DOHH2 (cell line): ENCODE data around the gene SUGCT.

Experiments
- H3F3A ChIP-seq: fragments of 200-600 bp; sonication (generic), shearing (Covaris generic); 2 replicates; pipeline ENCODE4 v1.6.0; 2016; ENCODE audit warnings: antibody characterized with exemption, mild to moderate bottlenecking; ENCODE audit not compliant: control insufficient read depth, insufficient read depth
- H3K27ac ChIP-seq: fragments of 200-600 bp; sonication (generic); 2 replicates; pipeline ENCODE4 v1.5.1; 2014; ENCODE audit warnings: low read depth, mild to moderate bottlenecking, low read length, moderate library complexity
- H3K27me3 ChIP-seq: fragments of 200-600 bp; sonication (generic); 2 replicates; pipeline ENCODE4 v1.6.1; 2014; ENCODE audit warnings: mild to moderate bottlenecking, low read length, mixed read lengths; ENCODE audit not compliant: control insufficient read depth
- H3K36me3 ChIP-seq: fragments of 200-600 bp; sonication (generic); 2 replicates; pipeline ENCODE4 v1.6.1; 2014; ENCODE audit warnings: mild to moderate bottlenecking, low read length, moderate library complexity, mixed read lengths; ENCODE audit not compliant: control insufficient read depth
- H3K4me1 ChIP-seq: fragments of 200-600 bp; sonication (generic); 2 replicates; pipeline ENCODE4 v1.6.1; 2014; ENCODE audit warnings: mild to moderate bottlenecking, low read length, mixed read lengths; ENCODE audit not compliant: control insufficient read depth
- H3K4me2 ChIP-seq: fragments of 200-600 bp; sonication (generic); 2 replicates; pipeline ENCODE4 v1.6.0; 2014; ENCODE audit warnings: mild to moderate bottlenecking, low read length, moderate library complexity
- H3K4me3 ChIP-seq: fragments of 200-600 bp; sonication (generic); 2 replicates; pipeline ENCODE4 v1.5.1; 2014; ENCODE audit warnings: mild to moderate bottlenecking, low read length, mixed read lengths
- H3K79me2 ChIP-seq: fragments of 200-600 bp; sonication (generic); 2 replicates; pipeline ENCODE4 v1.6.1; 2014; ENCODE audit warnings: mild to moderate bottlenecking, low read length, mixed read lengths; ENCODE audit not compliant: control insufficient read depth
- H3K9me2 ChIP-seq: fragments of 200-600 bp; sonication (generic); replicated peaks from 2 replicates; pipeline ENCODE4 v1.6.1; 2014; ENCODE audit warnings: mild to moderate bottlenecking, low read length, mixed read lengths; ENCODE audit not compliant: control insufficient read depth
- H3K9me3 ChIP-seq: fragments of 200-600 bp; sonication (generic); 2 replicates; pipeline ENCODE4 v1.6.1; 2014; ENCODE audit warnings: antibody characterized with exemption, low read length, mixed read lengths; ENCODE audit not compliant: control insufficient read depth, insufficient read depth
- H4K20me1 ChIP-seq: fragments of 200-600 bp; sonication (generic); 2 replicates; pipeline ENCODE4 v1.6.0; 2014; ENCODE audit warnings: low read depth, mild to moderate bottlenecking, antibody characterized with exemption, low read length, moderate library complexity; ENCODE audit not compliant: control insufficient read depth, insufficient read depth
- EZH2phosphoT487 ChIP-seq: fragments of 200-600 bp; sonication (generic); IDR thresholded peaks from 2 replicates; pipeline ENCODE4 v1.6.1; 2017; ENCODE audit warnings: borderline replicate concordance, mild to moderate bottlenecking, antibody characterized with exemption, low read length, moderate library complexity, mixed read lengths
- TF ChIP-seq, protein P1 (sequence below): fragments of 200-600 bp; sonication (generic); IDR thresholded peaks from one replicate; pipeline ENCODE4 v1.5.1; 2014; ENCODE audit warnings: antibody characterized with exemption, mild to moderate bottlenecking, low read depth, low read length; ENCODE audit not compliant: poor library complexity, severe bottlenecking

The SUGCT gene

GRCh38 chr7:40836218-40836617 lies 701.4 kb downstream of the SUGCT start:
- Histone ChIP-seq H3K9me2 (no peaks in the 10 kb centered on the region), H3K4me3 (peak overlapping the region; percentile 38), H3K9me3 (peaks cover 36% of the 10 kb centered on the region), H3K4me2 (peak overlapping the region; percentile 54), H4K20me1 (no peaks in the 10 kb centered on the region), H3K36me3 (peaks cover 68% of the 10 kb centered on the region), H3F3A (peaks cover 9% of the 10 kb centered on the region; the same call in 1 of the 2 replicates), H3K27me3 (no peaks in the 10 kb centered on the region), H3K27ac (peak overlapping the region; percentile 72), H3K4me1 (peaks cover 80% of the 10 kb centered on the region), H3K79me2 (no peaks in the 10 kb centered on the region)
- TF ChIP-seq EZH2phosphoT487: no peak
- TF ChIP-seq, protein P1, sequence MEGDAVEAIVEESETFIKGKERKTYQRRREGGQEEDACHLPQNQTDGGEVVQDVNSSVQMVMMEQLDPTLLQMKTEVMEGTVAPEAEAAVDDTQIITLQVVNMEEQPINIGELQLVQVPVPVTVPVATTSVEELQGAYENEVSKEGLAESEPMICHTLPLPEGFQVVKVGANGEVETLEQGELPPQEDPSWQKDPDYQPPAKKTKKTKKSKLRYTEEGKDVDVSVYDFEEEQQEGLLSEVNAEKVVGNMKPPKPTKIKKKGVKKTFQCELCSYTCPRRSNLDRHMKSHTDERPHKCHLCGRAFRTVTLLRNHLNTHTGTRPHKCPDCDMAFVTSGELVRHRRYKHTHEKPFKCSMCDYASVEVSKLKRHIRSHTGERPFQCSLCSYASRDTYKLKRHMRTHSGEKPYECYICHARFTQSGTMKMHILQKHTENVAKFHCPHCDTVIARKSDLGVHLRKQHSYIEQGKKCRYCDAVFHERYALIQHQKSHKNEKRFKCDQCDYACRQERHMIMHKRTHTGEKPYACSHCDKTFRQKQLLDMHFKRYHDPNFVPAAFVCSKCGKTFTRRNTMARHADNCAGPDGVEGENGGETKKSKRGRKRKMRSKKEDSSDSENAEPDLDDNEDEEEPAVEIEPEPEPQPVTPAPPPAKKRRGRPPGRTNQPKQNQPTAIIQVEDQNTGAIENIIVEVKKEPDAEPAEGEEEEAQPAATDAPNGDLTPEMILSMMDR: no peak

DNA sequence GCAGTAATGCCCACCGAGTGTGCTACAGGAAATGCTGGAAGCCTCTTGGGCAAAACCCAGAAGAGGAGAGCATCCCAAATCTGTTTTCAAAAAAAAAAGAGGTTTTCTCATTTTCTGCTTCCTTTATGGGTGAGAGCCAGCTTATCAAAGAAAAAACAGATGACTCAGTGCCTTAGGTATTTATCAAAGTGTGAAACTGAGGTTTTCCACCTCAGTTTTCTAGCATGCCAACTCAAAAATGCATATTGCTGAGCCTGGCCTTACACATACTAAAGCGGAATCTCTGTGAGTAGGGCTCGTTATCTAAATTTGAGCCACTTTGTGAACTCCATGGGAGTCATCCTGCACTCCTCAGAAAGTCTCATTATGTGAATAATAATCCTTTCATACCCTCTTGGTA lies 705.1 kb downstream of the SUGCT start:
- Histone ChIP-seq H3K4me2 (no peak overlapping the region), H3F3A (peaks cover 15% of the 10 kb centered on the region), H3K4me1 (peaks cover 71% of the 10 kb centered on the region), H3K27ac (no peak overlapping the region), H3K9me2 (no peaks in the 10 kb centered on the region), H3K79me2 (no peaks in the 10 kb centered on the region), H3K4me3 (no peak overlapping the region), H3K27me3 (no peaks in the 10 kb centered on the region), H3K9me3 (peaks cover 41% of the 10 kb centered on the region), H3K36me3 (peaks cover 64% of the 10 kb centered on the region), H4K20me1 (no peaks in the 10 kb centered on the region)
- TF ChIP-seq, protein P1: no peak
- TF ChIP-seq EZH2phosphoT487: no peak

DNA sequence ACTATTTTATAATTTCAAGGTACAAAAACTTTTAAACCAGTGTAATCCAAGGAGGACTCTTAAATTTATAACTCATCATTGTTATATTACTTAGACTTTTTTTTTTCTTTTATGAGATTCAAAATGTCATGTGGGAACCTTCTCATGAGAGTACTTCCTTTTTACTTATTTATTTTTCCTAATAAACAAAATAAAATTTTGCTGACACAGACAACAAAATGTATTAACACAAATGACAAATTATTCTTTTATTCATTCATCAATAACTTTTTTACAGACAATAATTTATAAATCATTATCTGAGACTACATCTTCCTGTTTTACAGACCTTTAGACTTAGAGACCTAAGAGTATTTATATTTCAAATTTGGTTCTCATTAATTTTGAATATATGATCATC lies 706.2 kb downstream of the SUGCT start:
- peaks cover 46% of the 10 kb centered on the region for H3K9me3 ChIP-seq
- H3F3A ChIP-seq: peaks cover 15% of the 10 kb centered on the region
- H3K27me3 ChIP-seq: no peaks in the 10 kb centered on the region
- peak overlapping the region; percentile 61; the same call in 1 of the 2 replicates for H3K27ac ChIP-seq
- H3K4me3 ChIP-seq: no peak overlapping the region
- peaks cover 60% of the 10 kb centered on the region for H3K4me1 ChIP-seq
- H3K9me2 ChIP-seq: no peaks in the 10 kb centered on the region
- TF ChIP-seq EZH2phosphoT487: no peak
- TF ChIP-seq, protein P1: no peak
- peaks cover 54% of the 10 kb centered on the region for H3K36me3 ChIP-seq
- no peaks in the 10 kb centered on the region for H4K20me1 ChIP-seq
- no peak overlapping the region for H3K4me2 ChIP-seq
- no peaks in the 10 kb centered on the region for H3K79me2 ChIP-seq

GRCh38 chr7:40842641-40843040 lies 707.8 kb downstream of the SUGCT start:
- H3K4me1 ChIP-seq: peaks cover 44% of the 10 kb centered on the region
- H4K20me1 ChIP-seq: no peaks in the 10 kb centered on the region
- peak overlapping the region; percentile 61 for H3K27ac ChIP-seq
- TF ChIP-seq EZH2phosphoT487: no peak
- TF ChIP-seq, protein P1: no peak
- no peaks in the 10 kb centered on the region for H3K79me2 ChIP-seq
- peaks cover 15% of the 10 kb centered on the region for H3F3A ChIP-seq
- H3K36me3 ChIP-seq: peaks cover 39% of the 10 kb centered on the region
- H3K9me3 ChIP-seq: peaks cover 37% of the 10 kb centered on the region
- peak overlapping the region; percentile 1 for H3K4me3 ChIP-seq
- H3K9me2 ChIP-seq: no peaks in the 10 kb centered on the region
- H3K4me2 ChIP-seq: peak overlapping the region; percentile 35
- H3K27me3 ChIP-seq: no peaks in the 10 kb centered on the region
